ENCODE measurements around the gene LRBA. TPM values are rescaled to one million over a fixed set of nuclear protein-coding genes. Genes with fewer than 3 reads are reported as not detected.

Gene LRBA
- total and polyA plus RNA-seq, 2 donors (not counting 3 experiments of a cell fraction or from before 2014, with no cell fraction given), result 18.0 to 35.1 TPM

GRCh38 chr4:150585611-150586010 lies 429.5 kb downstream of the LRBA start:
- no peak overlapping the region for H3K4me3 ChIP-seq (replicated peaks in 1 of 3; ENCODE audit: insufficient read depth in 1 of 3, low read depth in 1 of 3, low read length in 3 of 3)
- FAIRE-seq, result no peak
- CTCF ChIA-PET, result interaction anchor here (1.2 kb wide), 1 partner anchor 8 kb away, joined by 4 read pairs; no protein-coding TSS in a partner anchor

More at GRCh38 chr4:150585611-150586010, 429.5 kb downstream of the LRBA start:
- H4K20me1 ChIP-seq (replicated peaks; ENCODE audit: control insufficient read depth, extremely low read depth, insufficient read depth, low read length), result no peaks in the 10 kb centered on the region
- H3K79me2 ChIP-seq (ENCODE audit: control insufficient read depth, insufficient read depth, low read length), result no peaks in the 10 kb centered on the region
- no peaks in the 10 kb centered on the region for H3K4me1 ChIP-seq (ENCODE audit: control insufficient read depth, extremely low read depth, insufficient read depth, low read length)
- H3K9me3 ChIP-seq (replicated peaks; ENCODE audit: control insufficient read depth, insufficient read depth, low read length), result no peaks in the 10 kb centered on the region
- H3K4me2 ChIP-seq (ENCODE audit: insufficient read depth, low read length), result no peak overlapping the region
- H3K9ac ChIP-seq (replicated peaks; ENCODE audit: extremely low read depth, insufficient read depth, low read length), result no peak overlapping the region
- H2AFZ ChIP-seq (ENCODE audit: low read depth, low read length), result no peak overlapping the region
- no peaks in the 10 kb centered on the region for H3K9me1 ChIP-seq (replicated peaks; ENCODE audit: control insufficient read depth, extremely low read depth, insufficient read depth, low read length)
- POLR2A ChIA-PET, result no interaction called here
- no TSS peak for BruUV-seq (replicated peaks)
- dilution Hi-C loops (cut with MboI; ENCODE audit: extremely low pct_ligation_motif_present, low sequenced_read_pairs), result no loop called here
- TF ChIP-seq POLR2AphosphoS5 (IDR thresholded peaks at IDR 0.05; ENCODE audit: insufficient read depth, low read depth, low read length), result no peak
- TF ChIP-seq GATA2 (IDR thresholded peaks at IDR 0.05; ENCODE audit: insufficient read depth, insufficient read length, low read depth, low read length), result no peak
- TF ChIP-seq MYC (IDR thresholded peaks at IDR 0.05; ENCODE audit: low read depth, low read length), result no peak
- no peak for TF ChIP-seq CTCF (IDR thresholded peaks at IDR 0.05; ENCODE audit: extremely low read depth in 1 of 2, insufficient read depth in 1 of 2, low read depth in 1 of 2, low read length in 2 of 2)
- no peak for TF ChIP-seq EZH2 (IDR thresholded peaks at IDR 0.05; ENCODE audit: borderline replicate concordance, low read depth, low read length, severe bottlenecking)
- TF ChIP-seq POLR2A (IDR thresholded peaks at IDR 0.05; ENCODE audit: low read depth, low read length), result no peak
- no peak for TF ChIP-seq MAX (IDR thresholded peaks at IDR 0.05; ENCODE audit: insufficient read depth, insufficient read length)
- no peak for TF ChIP-seq JUN (IDR thresholded peaks at IDR 0.05; ENCODE audit: borderline replicate concordance, insufficient read depth, insufficient read length, low read depth)
- no peak for TF ChIP-seq FOS (IDR thresholded peaks at IDR 0.05; ENCODE audit: borderline replicate concordance, insufficient read depth, low read length)
- no peaks in the 10 kb centered on the region for H3K27me3 ChIP-seq (ENCODE audit: control insufficient read depth in 2 of 2, insufficient read depth in 2 of 2, low read length in 2 of 2)
- DNase-seq (ENCODE audit: low read depth, low spot score), result no peak
- intact Hi-C loops (cut with micrococcal nuclease), result no loop called here
- no peak overlapping the region for H3K27ac ChIP-seq (ENCODE audit: insufficient read depth, low read depth, low read length)
- no peaks in the 10 kb centered on the region for H3K36me3 ChIP-seq (ENCODE audit: control insufficient read depth in 2 of 2, extremely low read depth in 1 of 2, insufficient read depth in 2 of 2, low read length in 2 of 2)
